ENCODE data around the gene NRG2.

DNA sequence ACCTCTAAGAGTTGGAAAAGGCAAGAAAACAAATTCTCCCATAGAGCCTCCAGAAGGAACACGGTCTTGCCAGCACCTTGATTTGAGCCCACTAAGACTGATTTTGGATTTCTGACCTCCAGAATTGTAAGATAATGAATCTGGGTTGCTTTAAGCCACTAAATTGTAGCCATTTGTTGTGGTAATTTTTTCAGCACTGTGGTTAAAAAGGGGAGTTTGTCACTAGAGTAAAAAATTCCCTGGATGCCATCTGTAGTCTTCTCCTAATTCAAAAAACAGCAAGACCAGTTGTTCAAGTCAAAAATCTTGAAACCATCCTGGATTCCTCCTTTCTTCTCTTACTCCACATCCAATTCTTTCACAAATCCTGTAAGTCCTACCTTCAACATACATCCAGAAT is 39.6 kb downstream of the NRG2 start:
- TF ChIP-seq CTCF (IDR thresholded peaks at IDR 0.05) = no peak
- TF ChIP-seq POLR2A (IDR thresholded peaks at IDR 0.05) = no peak
